SH-SY5Y (cell line): ENCODE results near the gene ENO3.

Experiments
- GATA2 ChIP-seq: IDR thresholded peaks from 2 replicates; pipeline ENCODE4 v1.6.1; 2011; ENCODE audit warnings: mild to moderate bottlenecking, low read depth, low read length
- GATA3 ChIP-seq: IDR thresholded peaks from 2 replicates; pipeline ENCODE4 v1.6.1; 2011; ENCODE audit warnings: low read depth, mild to moderate bottlenecking, low read length, moderate library complexity

- no peak for TF ChIP-seq GATA2
- TF ChIP-seq GATA3 = no peak
Observed at GRCh38 chr17:4956493-4957061, 5.7 kb downstream of the ENO3 start.
